ENCODE results near the gene CTNNB1.
"Not testable (repeated sequence)": the region's sequence is repeated elsewhere in the genome, so short reads cannot be mapped to it uniquely, and the experiment has no call there.

Gene CTNNB1

DNA sequence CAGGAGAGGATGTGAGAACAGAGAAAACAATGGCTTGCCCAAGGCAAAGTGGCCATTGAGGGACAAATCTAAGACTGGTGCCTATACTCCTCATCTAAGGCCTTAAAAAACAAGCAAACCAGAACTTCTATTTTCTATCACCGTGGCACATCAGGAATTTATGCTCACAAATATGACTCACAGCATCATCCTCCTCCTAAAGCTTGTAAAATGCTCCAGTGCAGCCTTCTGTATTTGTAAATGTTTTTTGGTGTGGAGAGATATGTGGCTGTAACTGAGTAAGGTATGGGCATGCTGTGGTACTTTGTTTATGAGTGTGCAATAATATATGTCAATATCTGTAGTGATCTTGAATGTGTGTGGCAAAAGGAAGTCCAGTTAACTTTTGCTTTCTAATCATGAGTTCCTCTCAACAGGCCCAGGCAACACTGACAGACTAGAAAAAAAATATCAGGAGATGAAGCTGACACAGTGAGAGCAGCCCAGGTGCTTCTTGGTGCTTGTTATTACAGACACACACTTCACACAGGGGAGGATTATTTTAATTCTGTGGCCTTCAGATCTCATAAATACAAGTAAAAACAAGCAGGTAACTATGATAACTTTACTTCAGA lies 60.3 kb downstream of the CTNNB1 start:
- DNase-seq (ENCODE audit: low spot score): no peak

DNA sequence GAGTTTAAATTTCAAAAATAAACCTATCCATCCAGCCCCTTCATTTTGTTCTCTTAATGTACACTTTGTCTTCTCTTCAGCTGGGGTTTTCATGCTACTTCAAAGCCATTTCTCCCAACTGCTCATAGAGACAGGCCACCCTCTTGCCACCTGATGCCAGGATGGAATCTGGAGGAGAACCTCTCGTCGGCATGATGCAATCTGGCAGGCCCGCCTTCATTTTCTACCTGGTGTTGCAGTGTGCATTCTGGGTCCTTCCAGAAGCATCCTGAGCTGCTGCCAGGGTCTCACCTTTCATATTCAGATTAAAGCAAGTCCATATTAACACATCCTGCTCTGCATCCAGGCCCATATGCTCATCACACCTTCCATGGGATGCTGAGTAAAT lies 60.8 kb downstream of the CTNNB1 start:
- DNase-seq (ENCODE audit: low spot score): no peak

DNA sequence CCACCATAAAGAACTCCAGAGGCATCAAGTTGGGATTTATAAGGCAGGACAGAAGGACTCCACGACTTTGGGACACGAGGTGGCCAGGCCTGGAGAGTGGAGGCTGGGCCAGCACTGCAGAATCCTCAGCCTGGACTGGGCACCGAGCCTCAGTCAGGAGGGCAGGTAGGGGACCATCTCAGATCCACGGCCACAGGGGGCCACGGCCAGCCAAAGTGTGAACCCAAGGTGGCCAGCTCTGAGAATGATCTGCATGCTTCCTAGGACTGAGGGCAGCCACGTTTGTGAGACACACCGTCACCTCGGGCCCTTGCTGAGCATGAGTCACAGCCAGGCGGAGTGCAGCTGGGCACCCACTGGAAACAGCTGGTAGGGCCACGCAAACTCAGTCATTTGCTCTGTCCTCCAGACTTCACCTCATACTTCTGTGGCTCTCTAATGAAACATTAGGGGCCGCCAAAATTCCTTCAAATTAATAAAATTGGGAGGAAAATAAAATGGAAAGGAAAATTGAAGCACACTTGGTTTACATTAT lies 65.8 kb downstream of the CTNNB1 start:
- DNase-seq (ENCODE audit: low spot score): peak; percentile 34

DNA sequence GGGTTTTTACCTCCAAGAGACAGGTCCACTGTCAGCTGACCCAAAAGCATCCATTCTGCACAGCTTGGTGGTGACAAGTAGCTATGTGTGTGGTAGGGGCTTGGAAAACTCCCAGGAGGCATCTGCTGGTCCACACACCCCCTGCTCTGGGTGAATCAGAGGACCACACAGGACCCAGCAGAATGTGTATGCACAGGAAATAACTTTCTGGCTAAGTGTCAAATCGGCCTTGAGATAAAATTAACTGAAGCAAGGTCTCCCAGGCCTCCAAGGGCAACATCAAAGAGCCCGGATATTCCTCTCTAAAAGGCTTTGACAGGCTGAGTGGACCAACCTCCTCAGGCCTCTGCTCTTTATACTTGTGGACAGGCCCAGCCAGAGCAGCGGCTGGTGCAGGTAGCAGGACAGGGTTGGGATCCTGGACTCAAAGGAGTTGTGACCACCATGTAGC lies 66.5 kb downstream of the CTNNB1 start:
- peak; percentile 47 for DNase-seq (ENCODE audit: low spot score)

DNA sequence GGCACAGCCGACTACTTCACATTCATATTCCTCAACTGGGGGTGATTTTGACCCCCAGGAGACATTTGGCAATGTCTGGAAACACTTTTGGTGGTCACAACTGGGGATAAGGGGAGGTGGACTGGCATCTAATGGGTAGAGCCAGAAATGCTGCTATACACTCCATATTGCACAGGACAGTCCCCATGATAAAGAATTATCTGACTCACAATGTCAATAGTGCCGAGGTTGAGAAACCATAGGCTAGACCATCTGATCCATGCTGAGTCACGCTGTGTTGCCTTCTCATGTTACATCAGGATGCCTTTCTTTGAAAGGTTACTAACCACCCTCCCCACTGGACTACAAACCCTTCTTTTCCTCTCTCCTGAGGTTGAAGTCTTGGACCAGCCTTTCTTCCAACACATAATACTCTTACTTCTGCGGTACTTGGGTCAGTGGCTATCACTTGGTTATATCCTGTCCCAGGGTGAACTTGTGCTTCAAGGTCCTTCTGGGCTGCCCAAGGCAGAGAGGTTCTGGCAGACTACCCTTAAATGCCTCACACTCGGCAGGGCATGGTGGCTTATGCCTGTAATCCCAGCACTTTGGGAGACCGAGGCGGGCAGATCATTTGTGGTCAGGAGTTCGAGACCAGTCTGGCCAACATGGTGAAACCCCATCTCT lies 68.8 kb downstream of the CTNNB1 start:
- DNase-seq (ENCODE audit: low spot score): peak; percentile 84

DNA sequence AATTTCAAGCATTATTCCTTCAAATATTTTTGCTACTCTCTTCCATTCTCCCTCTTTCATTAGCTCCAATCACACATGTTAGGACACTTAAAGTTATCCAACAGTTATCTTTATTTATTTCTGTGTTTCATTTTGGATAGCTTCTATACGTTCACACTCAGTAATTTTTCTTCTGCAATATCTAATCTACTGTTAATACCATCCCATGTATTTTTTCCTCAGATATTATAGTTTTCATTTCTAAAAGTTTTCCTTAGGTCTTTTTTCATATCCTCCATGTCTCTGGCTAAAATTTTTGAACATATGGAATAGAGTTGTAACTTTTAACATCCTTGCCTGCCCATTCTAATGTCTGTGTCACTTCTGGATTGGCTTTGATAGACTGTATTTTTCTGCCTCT lies 73.4 kb downstream of the CTNNB1 start:
- DNase-seq (ENCODE audit: low spot score): no peak

DNA sequence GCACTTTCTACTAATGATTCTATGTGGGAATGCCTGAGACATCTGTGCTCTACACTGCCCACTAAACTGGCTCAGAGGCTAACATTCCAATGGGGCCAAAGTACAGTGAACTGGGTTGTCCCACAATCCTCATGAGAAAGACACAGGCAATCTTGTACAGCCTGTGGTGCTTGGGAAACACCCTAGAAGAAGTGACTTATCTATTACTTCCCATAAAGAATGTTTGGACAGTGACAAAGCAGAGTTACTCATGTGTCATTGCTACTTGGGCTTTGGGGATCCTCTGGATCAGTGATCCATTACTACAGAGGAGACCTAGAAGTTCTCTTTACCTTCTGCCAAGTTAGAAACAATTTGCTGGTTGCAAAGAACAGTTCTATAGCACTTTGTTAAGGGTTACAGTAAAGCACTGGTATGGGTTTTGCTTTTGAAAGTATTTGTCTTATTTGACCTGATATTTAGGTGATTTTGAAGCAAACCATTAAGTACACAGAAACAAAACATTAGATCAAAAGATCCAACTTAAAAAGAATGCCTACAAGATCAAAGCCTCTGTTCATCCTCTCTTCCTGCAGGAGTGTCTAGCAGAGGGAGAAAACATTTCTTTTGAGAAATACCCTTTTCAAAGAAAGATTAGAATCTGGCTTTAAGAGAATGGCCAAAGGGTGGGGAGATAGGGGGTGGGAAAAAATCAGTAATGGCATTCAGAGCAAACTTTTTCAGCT lies 75.8 kb downstream of the CTNNB1 start:
- DNase-seq (ENCODE audit: low spot score): peak; percentile 89

DNA sequence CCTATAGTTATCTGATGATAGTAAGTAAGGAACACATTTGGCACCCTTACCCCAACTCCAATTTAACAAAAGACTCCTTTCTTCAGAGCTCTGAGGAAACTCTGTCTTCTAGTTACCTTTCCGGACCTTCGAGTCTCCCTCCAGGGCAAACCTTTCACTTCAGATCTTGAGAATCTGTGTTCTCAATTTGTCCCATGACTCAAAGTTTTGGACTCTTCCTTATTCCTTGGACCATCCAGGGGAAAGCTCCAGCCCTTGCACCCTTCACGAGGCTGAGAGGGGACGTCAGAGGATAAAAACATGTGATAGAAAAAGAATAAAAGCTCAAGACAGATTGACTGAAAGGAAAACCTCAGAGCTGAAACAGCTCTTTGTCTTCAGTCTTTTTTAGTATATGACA lies 76.9 kb downstream of the CTNNB1 start:
- no peak for DNase-seq (ENCODE audit: low spot score)

DNA sequence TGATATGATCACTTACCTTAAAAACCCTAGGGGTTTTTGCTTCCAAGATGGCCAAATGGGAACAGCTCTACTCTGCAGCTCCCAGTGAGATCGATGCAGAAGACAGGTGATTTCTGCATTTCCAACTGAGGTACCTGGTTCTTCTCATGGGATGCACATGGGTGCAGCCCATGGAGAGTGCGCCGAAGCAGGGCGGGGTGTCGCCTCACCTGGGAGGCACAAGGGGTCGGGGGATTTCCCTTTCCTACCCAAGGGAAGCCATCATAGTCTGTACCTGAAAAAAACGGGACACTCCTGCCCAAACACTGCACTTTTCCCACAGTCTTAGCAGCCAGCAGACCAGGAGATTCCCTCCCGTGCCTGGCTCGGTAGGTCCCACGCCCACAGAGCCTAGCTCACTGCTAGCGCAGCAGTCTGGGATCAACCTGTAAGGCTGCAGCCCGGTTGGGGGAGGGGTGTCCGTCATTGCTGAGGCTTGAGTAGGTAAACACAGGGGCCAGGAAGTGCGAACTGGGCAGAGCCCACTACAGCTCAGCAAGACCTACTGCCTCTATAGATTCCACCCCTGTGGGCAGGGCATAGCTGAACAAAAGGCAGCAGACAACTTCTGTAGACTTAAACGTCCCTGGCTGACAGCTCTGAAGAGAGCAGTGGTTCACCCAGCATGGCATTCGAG lies 78.6 kb downstream of the CTNNB1 start:
- no peak for DNase-seq (ENCODE audit: low spot score)

DNA sequence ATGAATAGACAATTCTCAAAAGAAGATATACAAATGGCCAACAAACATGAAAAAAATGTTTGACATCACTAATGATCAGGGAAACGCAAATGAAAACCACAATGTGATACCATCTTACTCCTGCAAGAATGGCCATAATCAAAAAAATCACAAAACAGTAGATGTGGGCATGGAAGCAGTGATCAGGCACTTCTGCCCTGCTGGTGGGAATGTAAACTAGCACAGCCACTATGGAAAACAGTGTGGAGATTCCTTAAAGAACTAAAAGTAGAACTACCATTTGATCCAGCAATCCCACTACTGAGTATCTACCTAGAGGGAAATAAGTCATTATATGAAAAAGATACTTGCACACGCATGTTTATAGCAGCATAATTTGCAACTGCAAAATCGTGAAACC lies 85.6 kb downstream of the CTNNB1 start:
- not testable (repeated sequence) for DNase-seq (ENCODE audit: low spot score)

DNA sequence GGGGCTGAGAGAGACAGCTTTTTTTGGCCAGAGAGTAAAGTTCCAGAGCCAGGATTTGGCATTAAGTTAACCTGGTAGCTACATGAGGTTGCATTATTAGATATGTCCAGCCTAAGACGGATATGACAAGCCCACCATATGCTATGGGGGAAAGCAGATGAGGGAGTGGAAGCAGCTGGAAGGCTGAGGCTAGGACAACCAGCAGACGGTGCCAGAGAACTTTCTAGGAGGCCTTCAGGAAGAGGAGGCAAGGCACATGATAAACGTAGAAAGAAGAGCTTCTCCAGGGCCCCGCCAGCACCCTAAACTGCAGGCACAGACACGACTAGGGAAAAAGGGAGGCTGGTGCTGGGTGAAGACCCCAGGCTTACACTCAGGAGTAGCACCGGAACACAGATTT lies 87.0 kb downstream of the CTNNB1 start:
- no peak for DNase-seq (ENCODE audit: low spot score)

DNA sequence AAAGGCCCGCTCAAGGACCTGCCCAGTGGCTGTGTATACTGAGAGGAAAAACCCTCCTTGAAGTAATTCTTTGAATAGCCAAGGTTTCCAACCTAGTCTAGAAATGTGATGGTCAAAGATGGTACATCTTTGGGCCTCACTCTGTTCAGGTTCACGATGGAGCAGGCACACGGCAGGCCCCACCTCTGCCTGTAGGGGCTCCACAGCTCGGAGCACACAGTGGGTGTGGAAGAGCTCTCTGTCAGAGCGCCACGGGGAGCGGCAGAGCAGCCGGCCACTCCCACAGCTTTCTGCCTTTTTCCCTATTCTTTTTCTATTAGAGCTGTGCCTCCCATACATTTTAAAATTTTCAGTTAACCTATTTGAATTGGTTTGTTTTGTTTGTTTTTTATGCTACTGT lies 89.5 kb downstream of the CTNNB1 start:
- no peak for DNase-seq (ENCODE audit: low spot score)

All from AG20443 (cell line).